HG03571 (cell line): ENCODE data around the gene TP53BP1.

Experiments used
- ATAC-seq: cut with Tn5 transposase; IDR thresholded peaks from one replicate; pipeline ENCODE4 v1.9.1; 2021; ENCODE audit not compliant: unreplicated experiment

Gene TP53BP1

GRCh38 chr15:43521419-43521818 lies 28.5 kb upstream of the TP53BP1 start:
- no peak for ATAC-seq

GRCh38 chr15:43520138-43520537 lies 27.2 kb upstream of the TP53BP1 start:
- no peak for ATAC-seq

- ATAC-seq: no peak
These were observed 26.2 kb upstream of the TP53BP1 start for GRCh38 chr15:43519196-43519595.

- no peak for ATAC-seq
These were observed 25.3 kb upstream of the TP53BP1 start for GRCh38 chr15:43518197-43518761.

GRCh38 chr15:43517354-43518196 lies 24.6 kb upstream of the TP53BP1 start, which contains the start of gene MAP1A:
Gene MAP1A, plus strand, starts transcription at chr15:43517608. Its CDS starts 3,866 bp downstream, at chr15:43521474.
- ATAC-seq: no peak

DNA sequence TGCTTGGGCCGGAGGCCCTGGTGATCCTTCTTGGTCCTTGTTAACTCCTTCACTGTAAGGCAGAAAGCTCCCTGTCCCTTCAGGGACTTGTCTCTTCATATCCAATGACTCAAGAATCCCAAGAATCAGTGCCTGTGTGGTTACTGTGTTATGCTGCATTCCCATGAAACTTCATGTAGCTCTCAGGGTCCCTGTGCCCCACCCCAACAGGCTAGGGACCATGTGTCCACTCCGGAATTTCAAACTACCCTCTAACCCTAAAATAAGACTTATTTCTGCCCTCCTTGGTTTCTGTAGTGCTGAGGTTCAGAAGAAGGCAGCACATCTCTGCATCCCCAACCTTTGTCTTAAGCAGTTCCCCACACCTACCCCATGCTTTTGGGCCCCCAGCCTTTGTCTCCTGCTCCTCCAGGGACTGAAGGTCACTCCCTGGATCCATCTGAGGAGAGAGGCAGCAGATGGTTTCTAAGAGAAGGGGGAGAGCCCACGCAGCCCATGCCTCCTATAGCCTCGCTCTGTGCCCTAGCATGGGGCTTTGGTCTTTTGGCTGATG lies 23.9 kb upstream of the TP53BP1 start:
- ATAC-seq: no peak

- ATAC-seq: no peak
These were observed 23.2 kb upstream of the TP53BP1 start for GRCh38 chr15:43516185-43516584.

DNA sequence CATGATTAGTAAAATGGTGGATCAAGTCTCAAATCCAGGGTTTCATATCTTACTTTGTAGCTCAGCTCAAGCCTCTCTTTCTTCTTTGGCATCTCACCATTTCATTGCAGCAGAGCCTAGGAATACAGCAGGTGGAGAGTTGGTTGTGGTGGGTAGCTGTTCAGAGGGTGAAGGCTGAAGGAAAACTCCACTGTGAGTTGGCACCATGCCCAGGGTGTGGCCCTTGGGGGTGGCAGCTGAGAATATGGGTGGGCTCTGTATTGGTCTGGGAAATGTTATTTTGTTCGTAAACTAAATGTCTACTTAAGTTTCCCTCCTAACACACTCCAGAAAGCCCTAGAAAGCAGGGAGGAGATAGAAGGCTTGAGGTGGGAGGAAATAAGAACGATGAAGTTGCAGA lies 22.8 kb upstream of the TP53BP1 start:
- no peak for ATAC-seq

GRCh38 chr15:43514241-43515057 lies 21.5 kb upstream of the TP53BP1 start:
- no peak for ATAC-seq

GRCh38 chr15:43513550-43513949 lies 20.6 kb upstream of the TP53BP1 start:
- ATAC-seq: no peak

GRCh38 chr15:43511012-43511885 lies 18.3 kb upstream of the TP53BP1 start:
- peak; percentile 18 for ATAC-seq

GRCh38 chr15:43510200-43511011 lies 17.4 kb upstream of the TP53BP1 start:
- peak; percentile 97 for ATAC-seq

DNA sequence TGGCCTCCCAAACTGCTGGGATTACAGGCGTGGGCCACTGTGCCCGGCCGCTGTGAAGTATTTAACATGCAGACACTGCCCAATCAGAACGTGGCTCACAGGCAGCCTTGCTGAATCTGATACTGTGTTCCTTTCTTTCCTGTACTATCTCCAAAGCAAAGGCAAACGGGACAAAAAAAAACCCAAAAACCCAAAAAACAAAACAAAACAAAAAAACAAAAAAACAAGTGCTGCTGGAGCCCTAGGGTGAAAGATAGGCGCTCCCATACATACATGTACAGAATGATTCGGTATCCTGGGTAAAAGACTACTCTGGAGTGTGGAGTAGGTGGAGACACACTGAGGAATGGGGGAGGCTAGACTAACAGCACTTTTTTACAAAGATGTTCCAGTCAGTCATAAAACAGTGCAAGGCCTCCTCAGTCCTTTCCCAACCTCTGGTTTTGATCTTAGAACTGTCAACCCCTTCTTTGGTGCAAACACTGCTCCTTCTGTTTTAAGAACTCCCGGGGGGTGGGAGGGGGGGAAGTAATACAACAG lies 16.8 kb upstream of the TP53BP1 start:
- no peak for ATAC-seq

DNA sequence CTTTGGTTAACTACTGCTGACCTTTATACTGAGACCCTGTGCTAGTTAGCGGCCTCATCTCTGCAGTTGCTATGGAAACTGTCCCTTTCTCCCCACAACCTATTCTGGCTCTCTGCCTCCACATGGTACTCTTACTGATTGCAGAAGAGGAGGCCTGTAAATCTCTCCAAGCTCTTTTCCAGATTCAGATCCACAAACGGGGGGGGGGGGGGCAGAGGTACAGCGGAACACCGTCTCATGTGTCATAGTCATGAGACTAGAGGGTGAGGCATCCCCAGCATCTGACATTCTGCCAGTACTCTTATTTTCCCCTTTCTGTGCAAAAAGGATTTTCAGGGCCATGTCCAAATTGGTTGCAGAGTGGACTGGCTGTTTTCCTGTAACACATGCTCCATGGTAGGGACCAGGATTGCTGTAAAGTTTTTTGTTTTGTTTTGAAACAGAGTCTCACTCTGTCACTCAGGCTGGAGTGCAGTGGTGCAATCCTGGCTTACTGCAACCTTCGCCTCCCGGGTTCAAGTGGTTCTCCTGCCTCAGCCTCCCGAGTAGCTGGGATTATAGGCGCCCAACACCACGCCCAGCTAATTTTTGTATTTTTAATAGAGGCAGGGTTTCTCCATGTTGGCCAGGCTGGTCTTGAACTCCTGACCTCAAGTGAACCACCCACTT lies 16.2 kb upstream of the TP53BP1 start:
- no peak for ATAC-seq

GRCh38 chr15:43508421-43508820 lies 15.5 kb upstream of the TP53BP1 start:
- ATAC-seq: no peak

DNA sequence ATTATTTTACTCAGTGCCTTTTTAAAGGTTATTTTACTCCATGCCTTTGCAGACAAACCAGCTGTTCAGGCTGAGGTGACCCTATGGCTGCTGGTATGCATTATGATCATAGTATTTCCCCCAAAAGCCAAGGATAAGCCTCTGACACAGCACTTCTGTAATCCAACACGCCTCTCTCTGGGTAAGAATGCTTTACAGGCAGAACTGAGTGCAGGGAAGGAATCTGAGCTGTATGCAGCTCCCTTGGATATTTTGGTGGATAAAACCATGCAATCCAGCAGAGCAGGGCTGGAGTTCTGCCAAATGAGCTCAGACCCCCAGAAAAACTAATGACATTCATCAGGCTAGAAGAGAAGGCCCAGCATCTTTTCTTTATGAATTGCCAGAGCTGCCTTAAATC lies 12.8 kb upstream of the TP53BP1 start:
- ATAC-seq: no peak

GRCh38 chr15:43499635-43500034 lies 6.7 kb upstream of the TP53BP1 start:
- no peak for ATAC-seq

GRCh38 chr15:43498990-43499389 lies 6.0 kb upstream of the TP53BP1 start:
- ATAC-seq: no peak
